Kidney (tissue), 14 donors: ENCODE measurements around the gene C2CD2. TPM values are rescaled to one million over a fixed set of nuclear protein-coding genes. Genes with fewer than 3 reads are reported as not detected.

ENCODE experiments used
- DNase-seq, 5 donors: peaks; one replicate each; pipeline ENCODE4 v3.0.0-alpha.2; 2013 to 2020
- FAIRE-seq: peaks from 2 replicates; lab custom pipeline; 2012; peaks lifted over from hg19 to GRCh38; lab: Jason Lieb, UNC
- H3K27ac ChIP-seq, 2 donors: one replicate each; pipeline ENCODE4 v1.7.0; 2013; ENCODE audit warnings: low read depth in 2 of 2, low read length in 2 of 2, inconsistent platforms in 1 of 2
- H3K27me3 ChIP-seq: one replicate; pipeline ENCODE4 v1.7.1; 2013; ENCODE audit warnings: low read length, inconsistent platforms; ENCODE audit not compliant: control insufficient read depth, insufficient read depth
- H3K36me3 ChIP-seq, 3 donors: one replicate each; pipeline versions ENCODE4 v1.7.0 to v1.7.1; 2013; ENCODE audit warnings: low read length in 3 of 3, control low read depth in 1 of 3, inconsistent platforms in 1 of 3; ENCODE audit not compliant: insufficient read depth in 3 of 3, control insufficient read depth in 2 of 3
- H3K4me1 ChIP-seq, 3 donors: one replicate each; pipeline versions ENCODE4 v1.7.0 to v1.7.1; 2013; ENCODE audit warnings: low read length in 3 of 3, inconsistent platforms in 1 of 3, low read depth in 1 of 3; ENCODE audit not compliant: control insufficient read depth in 2 of 3, insufficient read depth in 2 of 3
- H3K4me3 ChIP-seq, 3 donors: one replicate each; pipeline versions ENCODE4 v1.7.0 to v1.8.1; 2013; ENCODE audit warnings: low read length in 3 of 3, control low read depth in 1 of 3, inconsistent platforms in 1 of 3
- H3K9ac ChIP-seq, 3 donors: one replicate each; pipeline versions ENCODE4 v1.7.0 to v1.7.1; 2013; ENCODE audit warnings: low read length in 3 of 3, control low read depth in 1 of 3, inconsistent platforms in 1 of 3
- H3K9me3 ChIP-seq, 3 donors: one replicate each; pipeline versions ENCODE4 v1.7.0 to v1.7.1; 2013; ENCODE audit warnings: low read length in 3 of 3, control low read depth in 1 of 3, inconsistent platforms in 1 of 3; ENCODE audit not compliant: control insufficient read depth in 2 of 3, insufficient read depth in 1 of 3
- CTCF ChIP-seq: IDR thresholded peaks from 3 replicates; pipeline ENCODE4 v1.5.1; 2012; ENCODE audit warnings: mild to moderate bottlenecking, moderate library complexity, borderline replicate concordance; ENCODE audit not compliant: insufficient read depth; ENCODE audit errors: extremely low read depth
- intact Hi-C: fragments of 100-400 bp; cut with DNase I; formaldehyde crosslinking; loops from one replicate; pipeline ENCODE4 v1.11.1; 2022
- polyA plus RNA-seq: library from polyadenylated mRNA; stranded (reverse); fragments of 350-450 nt; fragmentation: Illumina TruSeq; extraction: RNeasy Lipid Tissue Mini Kit (QIAGEN cat#74804); gene quantifications from one replicate; pipeline ENCODE4 v1.2.3, GENCODE V29; 2014; ENCODE audit warnings: low read depth, low replicate concordance; ENCODE audit not compliant: insufficient read depth
- total RNA-seq: library from RNA; stranded (reverse); fragmentation: NEBNext Ultra II Directional; extraction: Animal tissue kit (Norgen Biotek cat#: 25700); gene quantifications from one replicate; pipeline ENCODE4 v1.2.1, GENCODE V29; 2021
- donor health status: control.
- donor health status: control.
- donor health status: control.
- donor health status: control.
- donor health status: control.
- donor health status: DM: yes; HTN: yes; CAD: no.
- donor health status: Normal renal cell carcinoma (clear cell type).

C2CD2 gene
- total and polyA plus RNA-seq, 2 donors from 2014 or later = 7.6 to 25.6 TPM

- no peaks in the 10 kb centered on the region for H3K4me1 ChIP-seq
- no peak overlapping the region for H3K4me3 ChIP-seq
- no peak for FAIRE-seq
- no peak for DNase-seq
- no peak overlapping the region for H3K9ac ChIP-seq
- intact Hi-C loops = no loop called here
- H3K27ac ChIP-seq = no peak overlapping the region
- H3K9me3 ChIP-seq = no peaks in the 10 kb centered on the region
- no peaks in the 10 kb centered on the region for H3K27me3 ChIP-seq
- no peak for TF ChIP-seq CTCF
- H3K36me3 ChIP-seq = no peaks in the 10 kb centered on the region
Measured at GRCh38 chr21:41846536-41846935, 107.3 kb downstream of the C2CD2 start.

GRCh38 chr21:41846033-41846317, 107.8 kb downstream of the C2CD2 start:
- FAIRE-seq = no peak
- no peaks in the 10 kb centered on the region for H3K27me3 ChIP-seq
- H3K9me3 ChIP-seq = peaks cover 0 to 3% (median 0%) of the 10 kb centered on the region in 3 donors
- H3K4me3 ChIP-seq = no peak overlapping the region
- no peak overlapping the region for H3K9ac ChIP-seq
- no peak overlapping the region for H3K27ac ChIP-seq
- no peak for TF ChIP-seq CTCF
- no peaks in the 10 kb centered on the region for H3K4me1 ChIP-seq
- no peak for DNase-seq
- intact Hi-C loops = no loop called here
- no peaks in the 10 kb centered on the region for H3K36me3 ChIP-seq

GRCh38 chr21:41845310-41846032, 108.3 kb downstream of the C2CD2 start:
- no peak for FAIRE-seq
- no peaks in the 10 kb centered on the region for H3K4me1 ChIP-seq
- DNase-seq = no peak
- TF ChIP-seq CTCF = no peak
- peaks cover 0 to 5% (median 0%) of the 10 kb centered on the region in 3 donors for H3K9me3 ChIP-seq
- intact Hi-C loops = no loop called here
- no peak overlapping the region for H3K4me3 ChIP-seq
- no peaks in the 10 kb centered on the region for H3K27me3 ChIP-seq
- no peak overlapping the region for H3K9ac ChIP-seq
- no peak overlapping the region for H3K27ac ChIP-seq
- no peaks in the 10 kb centered on the region for H3K36me3 ChIP-seq

- TF ChIP-seq CTCF = no peak
- FAIRE-seq = no peak
- peaks cover 0 to 5% (median 0%) of the 10 kb centered on the region in 3 donors for H3K9me3 ChIP-seq
Measured at GRCh38 chr21:41843584-41843983, 110.2 kb downstream of the C2CD2 start.

More at GRCh38 chr21:41843584-41843983, 110.2 kb downstream of the C2CD2 start:
- no peaks in the 10 kb centered on the region for H3K4me1 ChIP-seq
- no peak overlapping the region for H3K9ac ChIP-seq
- H3K4me3 ChIP-seq = no peak overlapping the region
- no peaks in the 10 kb centered on the region for H3K36me3 ChIP-seq
- intact Hi-C loops = no loop called here
- no peaks in the 10 kb centered on the region for H3K27me3 ChIP-seq
- DNase-seq = no peak
- no peak overlapping the region for H3K27ac ChIP-seq
